SIG-M5 (cell line): ENCODE results near the gene SLC22A23.

ENCODE experiments used
- DNase-seq: peaks from one replicate; lab custom pipeline; 2025; lab: John Stamatoyannopoulos, UW

Gene SLC22A23

GRCh38 chr6:3456898-3457709 lies at the start of gene SLC22A23:
TSS of gene SLC22A23 (minus strand) at chr6:3457050. CDS start at chr6:3456559, 491 bp downstream.
- DNase-seq = no peak

GRCh38 chr6:3506200-3506599 lies 49.4 kb upstream of the SLC22A23 start:
- no peak for DNase-seq

GRCh38 chr6:3504938-3505805 lies 48.3 kb upstream of the SLC22A23 start:
- DNase-seq = no peak

GRCh38 chr6:3504354-3504753 lies 47.5 kb upstream of the SLC22A23 start:
- DNase-seq = no peak

- DNase-seq = no peak
These were observed 45.1 kb upstream of the SLC22A23 start for GRCh38 chr6:3501826-3502500.

- no peak for DNase-seq
These were observed 43.6 kb upstream of the SLC22A23 start for GRCh38 chr6:3500262-3501014.

- no peak for DNase-seq
These were observed 42.8 kb upstream of the SLC22A23 start for GRCh38 chr6:3499603-3500002.

- DNase-seq = no peak
These were observed 39.5 kb upstream of the SLC22A23 start for GRCh38 chr6:3496395-3496794.

- DNase-seq = no peak
These were observed 37.7 kb upstream of the SLC22A23 start for GRCh38 chr6:3494391-3495100.

GRCh38 chr6:3490625-3490980 lies 33.8 kb upstream of the SLC22A23 start:
- DNase-seq = no peak

GRCh38 chr6:3489961-3490624 lies 33.2 kb upstream of the SLC22A23 start:
- no peak for DNase-seq

GRCh38 chr6:3489027-3489757 lies 32.3 kb upstream of the SLC22A23 start:
- no peak for DNase-seq

GRCh38 chr6:3484946-3485345 lies 28.1 kb upstream of the SLC22A23 start:
- no peak for DNase-seq

GRCh38 chr6:3484192-3484591 lies 27.3 kb upstream of the SLC22A23 start:
- DNase-seq = no peak

GRCh38 chr6:3483675-3484074 lies 26.8 kb upstream of the SLC22A23 start:
- no peak for DNase-seq

GRCh38 chr6:3482869-3483268 lies 26.0 kb upstream of the SLC22A23 start:
- DNase-seq = no peak

GRCh38 chr6:3481640-3482039 lies 24.8 kb upstream of the SLC22A23 start:
- no peak for DNase-seq

GRCh38 chr6:3480009-3480408 lies 23.2 kb upstream of the SLC22A23 start:
- DNase-seq = no peak

- DNase-seq = no peak
These were observed 16.9 kb upstream of the SLC22A23 start for GRCh38 chr6:3473773-3474172.

GRCh38 chr6:3471711-3472110 lies 14.9 kb upstream of the SLC22A23 start:
- no peak for DNase-seq
